ENCODE data around the gene NSRP1. TPM values are rescaled to one million over a fixed set of nuclear protein-coding genes. Genes with fewer than 3 reads are reported as not detected.
"Not testable (repeated sequence)": the region's sequence is repeated elsewhere in the genome, so short reads cannot be mapped to it uniquely, and the experiment has no call there.

The NSRP1 gene
- total and polyA plus RNA-seq, 2 donors (not counting 3 experiments of a cell fraction or from before 2014, with no cell fraction given) = 11.2 to 29.1 TPM

GRCh38 chr17:30137158-30137557, 20.5 kb downstream of the NSRP1 start:
- no peak for FAIRE-seq
- peaks cover 3 to 8% of the 10 kb centered on the region in 2 experiments for H3K36me3 ChIP-seq (ENCODE audit: control insufficient read depth in 2 of 2, extremely low read depth in 1 of 2, insufficient read depth in 2 of 2, low read length in 2 of 2)
- intact Hi-C loops (cut with micrococcal nuclease) = no loop called here
- H3K4me3 ChIP-seq (replicated peaks in 1 of 3; ENCODE audit: insufficient read depth in 1 of 3, low read depth in 1 of 3, low read length in 3 of 3) = no peak overlapping the region
- BruUV-seq (replicated peaks) = no TSS peak
- H3K9me3 ChIP-seq (replicated peaks; ENCODE audit: control insufficient read depth, insufficient read depth, low read length) = no peaks in the 10 kb centered on the region
- ChIA-PET CTCF (interaction anchor here (0.6 kb wide), 1 partner anchor 9 kb away, joined by 3 read pairs; no protein-coding TSS in a partner anchor), POLR2A (no interaction called here)
- dilution Hi-C loops (cut with MboI; ENCODE audit: extremely low pct_ligation_motif_present, low sequenced_read_pairs) = no loop called here
- TF ChIP-seq FOS (IDR thresholded peaks at IDR 0.05; ENCODE audit: borderline replicate concordance, insufficient read depth, low read length) (no peak), MYC (IDR thresholded peaks at IDR 0.05; ENCODE audit: low read depth, low read length) (no peak), JUN (IDR thresholded peaks at IDR 0.05; ENCODE audit: borderline replicate concordance, insufficient read depth, insufficient read length, low read depth) (no peak), MAX (IDR thresholded peaks at IDR 0.05; ENCODE audit: insufficient read depth, insufficient read length) (no peak), POLR2A (IDR thresholded peaks at IDR 0.05; ENCODE audit: low read depth, low read length) (no peak), CTCF (IDR thresholded peaks at IDR 0.05; ENCODE audit: extremely low read depth in 1 of 2, insufficient read depth in 1 of 2, low read depth in 1 of 2, low read length in 2 of 2) (no peak), GATA2 (IDR thresholded peaks at IDR 0.05; ENCODE audit: insufficient read depth, insufficient read length, low read depth, low read length) (no peak), POLR2AphosphoS5 (IDR thresholded peaks at IDR 0.05; ENCODE audit: insufficient read depth, low read depth, low read length) (no peak), EZH2 (IDR thresholded peaks at IDR 0.05; ENCODE audit: borderline replicate concordance, low read depth, low read length, severe bottlenecking) (no peak)
- H3K4me2 ChIP-seq (ENCODE audit: insufficient read depth, low read length) = no peak overlapping the region
- H2AFZ ChIP-seq (ENCODE audit: low read depth, low read length) = no peak overlapping the region
- no peaks in the 10 kb centered on the region for H3K9me1 ChIP-seq (replicated peaks; ENCODE audit: control insufficient read depth, extremely low read depth, insufficient read depth, low read length)
- H3K9ac ChIP-seq (replicated peaks; ENCODE audit: extremely low read depth, insufficient read depth, low read length) = no peak overlapping the region
- peaks cover 64% of the 10 kb centered on the region for H3K79me2 ChIP-seq (ENCODE audit: control insufficient read depth, insufficient read depth, low read length)
- H3K27ac ChIP-seq (ENCODE audit: insufficient read depth, low read depth, low read length) = no peak overlapping the region
- H3K27me3 ChIP-seq (ENCODE audit: control insufficient read depth in 2 of 2, insufficient read depth in 2 of 2, low read length in 2 of 2) = no peaks in the 10 kb centered on the region
- no peaks in the 10 kb centered on the region for H3K4me1 ChIP-seq (ENCODE audit: control insufficient read depth, extremely low read depth, insufficient read depth, low read length)
- DNase-seq (ENCODE audit: low read depth, low spot score) = no peak
- no peaks in the 10 kb centered on the region for H4K20me1 ChIP-seq (replicated peaks; ENCODE audit: control insufficient read depth, extremely low read depth, insufficient read depth, low read length)

- BruUV-seq (replicated peaks); intact Hi-C loops (cut with micrococcal nuclease); H3K9me1 ChIP-seq (replicated peaks; ENCODE audit: control insufficient read depth, extremely low read depth, insufficient read depth, low read length); H3K4me1 ChIP-seq (ENCODE audit: control insufficient read depth, extremely low read depth, insufficient read depth, low read length); H4K20me1 ChIP-seq (replicated peaks; ENCODE audit: control insufficient read depth, extremely low read depth, insufficient read depth, low read length); DNase-seq (ENCODE audit: low read depth, low spot score); H3K27ac ChIP-seq (ENCODE audit: insufficient read depth, low read depth, low read length); H3K36me3 ChIP-seq (ENCODE audit: control insufficient read depth in 2 of 2, extremely low read depth in 1 of 2, insufficient read depth in 2 of 2, low read length in 2 of 2); H3K4me3 ChIP-seq (replicated peaks in 1 of 3; ENCODE audit: insufficient read depth in 1 of 3, low read depth in 1 of 3, low read length in 3 of 3); H2AFZ ChIP-seq (ENCODE audit: low read depth, low read length); POLR2A ChIA-PET; H3K9ac ChIP-seq (replicated peaks; ENCODE audit: extremely low read depth, insufficient read depth, low read length); dilution Hi-C loops (cut with MboI; ENCODE audit: extremely low pct_ligation_motif_present, low sequenced_read_pairs); H3K27me3 ChIP-seq (ENCODE audit: control insufficient read depth in 2 of 2, insufficient read depth in 2 of 2, low read length in 2 of 2); H3K9me3 ChIP-seq (replicated peaks; ENCODE audit: control insufficient read depth, insufficient read depth, low read length); H3K4me2 ChIP-seq (ENCODE audit: insufficient read depth, low read length); FAIRE-seq: not testable (repeated sequence)
- CTCF ChIA-PET = interaction anchor here (1.1 to 1.5 kb wide), 2 partner anchors 23 to 130 kb away, joined by 3 to 4 read pairs; no protein-coding TSS in a partner anchor
- peaks cover 54% of the 10 kb centered on the region for H3K79me2 ChIP-seq (ENCODE audit: control insufficient read depth, insufficient read depth, low read length)
These were observed 31.2 kb downstream of the NSRP1 start for GRCh38 chr17:30147860-30148259.

Measured in endothelial cell of umbilical vein (primary cell).